ENCODE measurements around the gene UBE2G2. TPM values are rescaled to one million over a fixed set of nuclear protein-coding genes. Genes with fewer than 3 reads are reported as not detected.

The UBE2G2 gene
- total and polyA plus RNA-seq, 4 donors = 53.0 to 102 (median 73.2) TPM

DNA sequence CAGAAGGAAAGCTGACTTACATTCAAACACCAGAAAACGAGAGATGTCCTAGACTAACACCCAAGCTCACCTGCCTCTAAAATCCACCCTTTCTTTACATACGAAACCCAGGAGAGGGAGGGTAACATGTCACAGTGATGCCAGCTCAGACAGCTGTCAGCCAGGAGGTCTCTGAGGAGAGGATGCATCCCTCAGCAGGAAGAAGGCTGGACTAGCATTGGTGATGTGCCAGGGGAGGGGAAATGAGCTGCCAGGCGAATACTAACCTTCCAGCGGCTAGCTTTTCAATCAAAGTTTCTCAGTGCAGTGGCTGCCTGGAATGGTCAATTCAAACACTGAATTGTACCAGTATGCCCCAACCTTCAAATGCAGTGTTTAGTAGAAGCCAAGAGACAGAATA, 3.6 kb upstream of the UBE2G2 start:
- H3K36me3 ChIP-seq (ENCODE audit: control insufficient read depth, insufficient read depth, low read length) = peaks cover 46% of the 10 kb centered on the region
- no peak overlapping the region for H3K27ac ChIP-seq (ENCODE audit: low read depth, low read length)
- 82% methylated on average over 2 of the region's 4 CpGs for WGBS (ENCODE audit: insufficient coverage)

GRCh38 chr21:44804762-44805161, 3.1 kb upstream of the UBE2G2 start:
- H3K4me1 ChIP-seq (ENCODE audit: control insufficient read depth, insufficient read depth, low read length) = peaks cover 15% of the 10 kb centered on the region
- peaks cover 42% of the 10 kb centered on the region for H3K36me3 ChIP-seq (ENCODE audit: control insufficient read depth, insufficient read depth, low read length)
- WGBS (ENCODE audit: insufficient coverage) = 59% methylated on average over 5 of the region's 6 CpGs
- H3K27me3 ChIP-seq (ENCODE audit: control insufficient read depth, insufficient read depth, low read length) = no peaks in the 10 kb centered on the region
- H3K9me3 ChIP-seq (ENCODE audit: control insufficient read depth, insufficient read depth, low read length) = no peaks in the 10 kb centered on the region
- no peak for DNase-seq (ENCODE audit: low read depth in 4 of 6, low spot score in 6 of 6)
- H3K4me3 ChIP-seq (ENCODE audit: low read depth, low read length) = no peak overlapping the region
- H3K27ac ChIP-seq (ENCODE audit: low read depth, low read length) = no peak overlapping the region

More for the DNA sequence above, 3.6 kb upstream of the UBE2G2 start:
- Histone ChIP-seq H3K27me3 (ENCODE audit: control insufficient read depth, insufficient read depth, low read length) (no peaks in the 10 kb centered on the region), H3K9me3 (ENCODE audit: control insufficient read depth, insufficient read depth, low read length) (no peaks in the 10 kb centered on the region), H3K4me1 (ENCODE audit: control insufficient read depth, insufficient read depth, low read length) (peaks cover 15% of the 10 kb centered on the region), H3K4me3 (ENCODE audit: low read depth, low read length) (no peak overlapping the region)
- no peak for DNase-seq (ENCODE audit: low read depth in 4 of 6, low spot score in 6 of 6)

DNA sequence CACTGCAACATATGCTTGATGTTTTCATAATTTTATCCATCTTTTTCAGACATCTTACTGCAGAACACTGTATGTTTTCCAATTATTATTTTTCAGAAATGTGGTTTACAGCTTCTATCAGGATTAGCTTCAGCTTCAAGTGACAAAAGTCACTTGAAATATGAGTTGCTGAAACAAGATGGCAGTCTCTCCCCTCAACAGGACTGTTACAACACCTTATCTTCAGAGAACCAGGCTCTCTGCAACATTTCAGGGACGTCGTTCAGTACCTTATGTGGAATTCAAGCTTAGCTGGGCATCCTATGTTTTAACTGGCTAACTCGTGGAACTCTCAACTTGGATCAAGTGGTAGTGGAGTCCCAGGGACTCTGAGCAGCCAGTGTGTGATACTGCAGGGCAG, 2.0 kb upstream of the UBE2G2 start:
- Histone ChIP-seq H3K4me1 (ENCODE audit: control insufficient read depth, insufficient read depth, low read length) (peaks cover 15% of the 10 kb centered on the region), H3K9me3 (ENCODE audit: control insufficient read depth, insufficient read depth, low read length) (no peaks in the 10 kb centered on the region), H3K27me3 (ENCODE audit: control insufficient read depth, insufficient read depth, low read length) (no peaks in the 10 kb centered on the region), H3K4me3 (ENCODE audit: low read depth, low read length) (no peak overlapping the region), H3K27ac (ENCODE audit: low read depth, low read length) (no peak overlapping the region), H3K36me3 (ENCODE audit: control insufficient read depth, insufficient read depth, low read length) (peaks cover 32% of the 10 kb centered on the region)
- DNase-seq (ENCODE audit: low read depth in 4 of 6, low spot score in 6 of 6) = no peak
- WGBS (ENCODE audit: insufficient coverage) = 100% methylated on average over 1 of the region's 3 CpGs

DNA sequence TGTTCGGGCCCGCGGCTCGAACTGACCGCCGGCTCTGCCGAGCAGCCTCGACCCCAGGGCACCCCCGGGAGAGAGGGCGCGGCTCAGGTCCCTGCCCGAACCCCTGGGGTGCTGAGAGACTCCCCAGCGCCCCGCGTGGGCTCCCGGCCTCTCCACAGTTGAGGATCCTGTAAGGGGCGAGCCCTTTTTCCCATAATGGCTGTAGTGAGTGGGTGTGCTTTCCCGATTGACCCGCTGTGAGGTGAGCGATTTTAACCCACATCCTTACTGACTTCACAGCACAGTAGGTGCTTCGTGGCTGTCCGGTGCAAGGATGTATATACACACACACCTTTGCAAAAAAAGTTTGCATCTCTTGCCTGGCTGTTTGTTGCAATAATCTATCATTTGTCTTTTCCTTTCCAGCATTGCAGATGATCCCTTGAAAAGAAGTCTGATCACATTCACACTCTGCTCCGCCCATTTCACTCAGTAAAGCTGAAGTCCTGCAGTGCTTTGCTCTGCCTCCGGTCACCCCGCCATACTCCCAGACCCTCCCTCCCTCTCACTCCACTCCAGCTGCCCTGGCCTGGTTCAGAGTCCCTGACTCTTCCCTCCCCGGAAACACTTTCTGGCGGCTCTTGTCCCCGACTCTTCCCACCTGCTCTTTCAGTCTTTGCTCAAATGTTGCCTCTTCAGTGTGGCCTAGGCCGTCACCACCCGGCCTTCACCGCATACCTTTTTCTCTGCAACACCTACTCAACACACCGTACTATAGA, 955 bp upstream of the UBE2G2 start:
- H3K27ac ChIP-seq (ENCODE audit: low read depth, low read length) = no peak overlapping the region
- no peaks in the 10 kb centered on the region for H3K9me3 ChIP-seq (ENCODE audit: control insufficient read depth, insufficient read depth, low read length)
- peaks cover 21% of the 10 kb centered on the region for H3K36me3 ChIP-seq (ENCODE audit: control insufficient read depth, insufficient read depth, low read length)
- H3K4me3 ChIP-seq (ENCODE audit: low read depth, low read length) = peak overlapping the region; percentile 77
- 16% methylated on average over 29 of the region's 32 CpGs for WGBS (ENCODE audit: insufficient coverage)
- no peaks in the 10 kb centered on the region for H3K27me3 ChIP-seq (ENCODE audit: control insufficient read depth, insufficient read depth, low read length)
- DNase-seq (ENCODE audit: low read depth in 4 of 6, low spot score in 6 of 6) = no peak
- H3K4me1 ChIP-seq (ENCODE audit: control insufficient read depth, insufficient read depth, low read length) = peaks cover 15% of the 10 kb centered on the region

- peak in 1 of 6 donors; percentile 53 for DNase-seq (ENCODE audit: low read depth in 4 of 6, low spot score in 6 of 6)
- Histone ChIP-seq H3K9me3 (ENCODE audit: control insufficient read depth, insufficient read depth, low read length) (no peaks in the 10 kb centered on the region), H3K36me3 (ENCODE audit: control insufficient read depth, insufficient read depth, low read length) (peaks cover 9% of the 10 kb centered on the region), H3K4me3 (ENCODE audit: low read depth, low read length) (peak overlapping the region; percentile 77), H3K27ac (ENCODE audit: low read depth, low read length) (no peak overlapping the region), H3K4me1 (ENCODE audit: control insufficient read depth, insufficient read depth, low read length) (peaks cover 15% of the 10 kb centered on the region), H3K27me3 (ENCODE audit: control insufficient read depth, insufficient read depth, low read length) (no peaks in the 10 kb centered on the region)
- 1% methylated on average over 17 of the region's 17 CpGs for WGBS (ENCODE audit: insufficient coverage)
Measured at GRCh38 chr21:44800971-44801467, 601 bp downstream of the UBE2G2 start.

DNA sequence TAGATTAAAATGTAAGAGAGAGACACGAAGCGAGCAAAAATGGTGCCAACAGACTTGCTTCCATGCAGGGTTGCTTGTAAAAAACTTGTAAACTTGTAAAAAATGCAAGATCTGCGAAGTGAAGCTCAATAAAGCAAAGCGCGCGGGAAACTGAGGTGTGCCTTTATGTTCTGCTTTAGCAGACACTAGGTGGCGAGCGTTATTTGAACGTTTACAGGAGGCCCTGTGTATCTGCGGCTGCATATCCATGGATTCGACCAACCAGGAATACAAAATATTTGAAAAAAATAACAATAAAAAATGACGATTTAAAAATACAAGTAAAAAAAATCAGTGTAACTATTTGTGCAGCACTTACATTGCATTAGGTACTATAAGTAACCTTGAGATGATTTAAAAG, 1.5 kb downstream of the UBE2G2 start:
- H3K27me3 ChIP-seq (ENCODE audit: control insufficient read depth, insufficient read depth, low read length) = no peaks in the 10 kb centered on the region
- H3K4me3 ChIP-seq (ENCODE audit: low read depth, low read length) = no peak overlapping the region
- peaks cover 2% of the 10 kb centered on the region for H3K36me3 ChIP-seq (ENCODE audit: control insufficient read depth, insufficient read depth, low read length)
- H3K9me3 ChIP-seq (ENCODE audit: control insufficient read depth, insufficient read depth, low read length) = no peaks in the 10 kb centered on the region
- H3K27ac ChIP-seq (ENCODE audit: low read depth, low read length) = no peak overlapping the region
- peak in 2 of 6 donors; percentile 43 to 44 for DNase-seq (ENCODE audit: low read depth in 4 of 6, low spot score in 6 of 6)
- WGBS (ENCODE audit: insufficient coverage) = 78% methylated on average over 6 of the region's 12 CpGs
- H3K4me1 ChIP-seq (ENCODE audit: control insufficient read depth, insufficient read depth, low read length) = peaks cover 15% of the 10 kb centered on the region

DNA sequence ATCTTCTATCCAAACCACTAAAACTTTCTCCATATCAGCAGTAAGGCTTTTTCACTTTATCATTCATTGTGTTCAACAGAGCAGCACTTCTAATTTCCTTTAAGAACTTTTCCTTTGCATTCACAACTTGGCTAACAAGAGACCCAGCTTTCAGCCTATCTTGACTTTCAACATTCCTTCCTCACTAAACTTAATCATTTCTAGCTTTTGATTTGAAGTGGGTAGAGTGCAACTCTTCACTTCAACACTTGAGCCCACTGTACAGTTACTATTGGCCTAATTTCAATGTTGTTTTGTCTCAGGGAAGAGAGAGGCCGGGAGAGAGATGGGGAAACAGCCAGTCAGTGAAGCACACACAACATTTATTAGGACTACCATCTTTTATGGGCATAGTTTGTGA, 2.0 kb downstream of the UBE2G2 start:
- Histone ChIP-seq H3K9me3 (ENCODE audit: control insufficient read depth, insufficient read depth, low read length) (no peaks in the 10 kb centered on the region), H3K27me3 (ENCODE audit: control insufficient read depth, insufficient read depth, low read length) (no peaks in the 10 kb centered on the region), H3K4me1 (ENCODE audit: control insufficient read depth, insufficient read depth, low read length) (peaks cover 15% of the 10 kb centered on the region), H3K36me3 (ENCODE audit: control insufficient read depth, insufficient read depth, low read length) (peaks cover 2% of the 10 kb centered on the region), H3K27ac (ENCODE audit: low read depth, low read length) (no peak overlapping the region), H3K4me3 (ENCODE audit: low read depth, low read length) (no peak overlapping the region)
- WGBS (ENCODE audit: insufficient coverage) = no CpG with 5 or more reads among the region's 1 CpG
- DNase-seq (ENCODE audit: low read depth in 4 of 6, low spot score in 6 of 6) = no peak

GRCh38 chr21:44797775-44798174, 3.8 kb downstream of the UBE2G2 start:
- Histone ChIP-seq H3K9me3 (ENCODE audit: control insufficient read depth, insufficient read depth, low read length) (no peaks in the 10 kb centered on the region), H3K27ac (ENCODE audit: low read depth, low read length) (no peak overlapping the region), H3K4me1 (ENCODE audit: control insufficient read depth, insufficient read depth, low read length) (peaks cover 16% of the 10 kb centered on the region), H3K36me3 (ENCODE audit: control insufficient read depth, insufficient read depth, low read length) (peaks cover 2% of the 10 kb centered on the region), H3K4me3 (ENCODE audit: low read depth, low read length) (no peak overlapping the region), H3K27me3 (ENCODE audit: control insufficient read depth, insufficient read depth, low read length) (no peaks in the 10 kb centered on the region)
- WGBS (ENCODE audit: insufficient coverage) = no CpG with 5 or more reads among the region's 2 CpGs
- DNase-seq (ENCODE audit: low read depth in 4 of 6, low spot score in 6 of 6) = no peak

GRCh38 chr21:44795342-44795741, 6.3 kb downstream of the UBE2G2 start:
- peaks cover 4% of the 10 kb centered on the region for H3K4me1 ChIP-seq (ENCODE audit: control insufficient read depth, insufficient read depth, low read length)
- H3K27ac ChIP-seq (ENCODE audit: low read depth, low read length) = no peak overlapping the region
- WGBS (ENCODE audit: insufficient coverage) = 95% methylated on average over 4 of the region's 11 CpGs

More at GRCh38 chr21:44795342-44795741, 6.3 kb downstream of the UBE2G2 start:
- Histone ChIP-seq H3K9me3 (ENCODE audit: control insufficient read depth, insufficient read depth, low read length) (no peaks in the 10 kb centered on the region), H3K27me3 (ENCODE audit: control insufficient read depth, insufficient read depth, low read length) (no peaks in the 10 kb centered on the region), H3K4me3 (ENCODE audit: low read depth, low read length) (no peak overlapping the region), H3K36me3 (ENCODE audit: control insufficient read depth, insufficient read depth, low read length) (peaks cover 10% of the 10 kb centered on the region)
- no peak for DNase-seq (ENCODE audit: low read depth in 4 of 6, low spot score in 6 of 6)

Data from spinal cord (tissue), 10 donors.